Heart left ventricle (tissue), 13 donors: ENCODE data around the gene ANTXRL.

Experiments
- POLR2A ChIP-seq, 2 donors: fragments of 450-650 bp; IDR thresholded peaks; one replicate each; pipeline ENCODE4 v1.6.1; 2017; ENCODE audit warnings: antibody characterized with exemption in 2 of 2, mild to moderate bottlenecking in 2 of 2, moderate library complexity in 2 of 2
- TF ChIP-seq, protein P1 (sequence below), 12 donors: fragments of 200-600 bp; sonication (generic) in 4 of 12; IDR thresholded peaks; one replicate each; pipeline versions ENCODE4 v1.5.0 to v1.8.0; 2018 to 2022; ENCODE audit warnings: antibody characterized with exemption in 12 of 12, mild to moderate bottlenecking in 5 of 12
- donor health status: ischemic (EF 13 %, LVEDD 7.1; RV severe dilation, severe dysfunction).
- donor health status: DM: no; HTN: yes; CAD: no.
- donor health status: DM: no; HTN: no; CAD: no.
- donor health status: ischemic (EF 25% LVEDD 6.9; RV normal size, moderate dysfunction).
- donor health status: ischemic (EF 25% LVEDD 5.7; RV mildly dilated, moderate dysfunction).
- donor health status: ischemic (EF 35%, LVEDD 5.7; RV mildly dilated, moderate dysfunction).
- donor health status: nonischemic (EF 11% LVEDD 7.7; RV severe dilation, severe dysfunction).
- donor health status: DM: yes; HTN: yes; CAD: no.
- donor health status: PGD.
- donor health status: ischemic (EF 29% LVEDD 5.4; RV normal size, mild dysfunction).
- donor health status: nonischemic (EF 23%, LVEDD 6.1; RV moderate dilation, normal function).

DNA sequence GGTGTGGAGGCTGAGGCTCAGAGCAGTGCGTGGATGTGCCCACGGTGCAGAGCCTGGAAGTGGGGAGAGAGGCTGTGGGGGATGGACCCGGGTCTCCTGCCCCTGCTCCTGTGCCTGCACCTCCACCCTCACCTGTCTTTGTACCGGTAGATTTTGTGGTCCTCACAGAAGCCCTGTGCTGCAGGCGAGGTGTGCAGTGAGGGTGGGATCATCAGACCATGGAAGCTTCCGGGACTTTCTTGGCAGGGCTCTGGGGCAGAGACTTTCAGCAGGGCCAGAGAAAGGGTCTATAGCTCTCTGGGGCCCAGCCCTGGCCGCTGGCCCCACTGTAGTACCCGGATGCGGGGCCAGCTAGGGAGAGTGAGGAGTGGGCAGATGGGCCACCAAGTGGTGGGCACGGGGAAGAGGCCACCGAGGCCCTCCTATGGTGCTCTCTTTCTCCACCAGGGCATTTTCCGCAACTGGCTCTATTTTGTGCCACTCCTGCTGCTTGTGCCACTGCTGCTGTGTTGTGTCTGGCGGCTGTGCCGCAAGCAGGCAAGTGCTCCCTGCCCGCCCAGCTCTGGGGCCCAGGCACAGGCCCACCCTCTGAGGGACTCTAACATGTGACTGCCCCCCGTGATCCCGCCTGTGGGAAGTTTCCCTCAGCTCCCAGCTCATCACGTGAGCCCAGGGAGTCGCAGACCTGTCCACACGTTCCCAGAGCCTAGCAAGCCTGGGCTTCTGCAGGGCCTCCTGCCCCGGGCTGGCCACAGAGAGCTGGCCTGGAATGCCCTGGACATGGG, 22.1 kb downstream of the ANTXRL start:
- TF ChIP-seq, protein P1, sequence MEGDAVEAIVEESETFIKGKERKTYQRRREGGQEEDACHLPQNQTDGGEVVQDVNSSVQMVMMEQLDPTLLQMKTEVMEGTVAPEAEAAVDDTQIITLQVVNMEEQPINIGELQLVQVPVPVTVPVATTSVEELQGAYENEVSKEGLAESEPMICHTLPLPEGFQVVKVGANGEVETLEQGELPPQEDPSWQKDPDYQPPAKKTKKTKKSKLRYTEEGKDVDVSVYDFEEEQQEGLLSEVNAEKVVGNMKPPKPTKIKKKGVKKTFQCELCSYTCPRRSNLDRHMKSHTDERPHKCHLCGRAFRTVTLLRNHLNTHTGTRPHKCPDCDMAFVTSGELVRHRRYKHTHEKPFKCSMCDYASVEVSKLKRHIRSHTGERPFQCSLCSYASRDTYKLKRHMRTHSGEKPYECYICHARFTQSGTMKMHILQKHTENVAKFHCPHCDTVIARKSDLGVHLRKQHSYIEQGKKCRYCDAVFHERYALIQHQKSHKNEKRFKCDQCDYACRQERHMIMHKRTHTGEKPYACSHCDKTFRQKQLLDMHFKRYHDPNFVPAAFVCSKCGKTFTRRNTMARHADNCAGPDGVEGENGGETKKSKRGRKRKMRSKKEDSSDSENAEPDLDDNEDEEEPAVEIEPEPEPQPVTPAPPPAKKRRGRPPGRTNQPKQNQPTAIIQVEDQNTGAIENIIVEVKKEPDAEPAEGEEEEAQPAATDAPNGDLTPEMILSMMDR (IDR thresholded peaks at IDR 0.05) = no peak
- no peak for TF ChIP-seq POLR2A (IDR thresholded peaks at IDR 0.05)
